Gastroesophageal sphincter (tissue), 4 donors: ENCODE results near the gene FXYD6. TPM values are rescaled to one million over a fixed set of nuclear protein-coding genes. Genes with fewer than 3 reads are reported as not detected.
"Not testable (repeated sequence)": the region's sequence is repeated elsewhere in the genome, so short reads cannot be mapped to it uniquely, and the experiment has no call there.

Source experiments
- ATAC-seq: fragments of 150-250 bp; one replicate; pipeline ENCODE4 v1.9.1; 2016; ENCODE audit warnings: mild to moderate bottlenecking, moderate library complexity
- H3K27ac ChIP-seq, 4 donors: fragments of 200-600 bp; sonication (generic) in 3 of 4; 1 replicate in 3 of 4; 2 replicates in 1 of 4; pipeline ENCODE4 v1.5.1; 2016 to 2019
- H3K27me3 ChIP-seq: fragments of 200-600 bp; sonication (generic); one replicate; pipeline ENCODE4 v1.5.1; 2019
- H3K36me3 ChIP-seq, 2 donors: fragments of 200-600 bp; sonication (generic); one replicate each; pipeline ENCODE4 v1.5.1; 2019; ENCODE audit warnings: control low read depth in 1 of 2
- H3K4me1 ChIP-seq, 3 donors: fragments of 200-600 bp; sonication (generic); 1 replicate in 2 of 3; 2 replicates in 1 of 3; pipeline ENCODE4 v1.5.1; 2016 to 2019; ENCODE audit warnings: control low read depth in 2 of 3
- H3K4me3 ChIP-seq, 2 donors: fragments of 200-600 bp; sonication (generic); one replicate each; pipeline ENCODE4 v1.5.1; 2019; ENCODE audit warnings: mild to moderate bottlenecking in 1 of 2, moderate library complexity in 1 of 2
- H3K9me3 ChIP-seq, 3 donors: fragments of 200-600 bp; sonication (generic); one replicate each; pipeline ENCODE4 v1.5.1; 2017 to 2019; ENCODE audit warnings: control low read depth in 2 of 3
- CTCF ChIP-seq, 4 experiments: fragments of 200-600 bp in 2 of 4; fragments of 450-650 bp in 2 of 4; sonication (generic) in 1 of 4; IDR thresholded peaks; one replicate each; pipeline ENCODE4 v1.5.1; 2017 to 2019; ENCODE audit warnings: antibody characterized with exemption in 4 of 4, mild to moderate bottlenecking in 2 of 4, moderate library complexity in 2 of 4
- EP300 ChIP-seq: sonication (generic); formaldehyde crosslinking; IDR thresholded peaks from one replicate; pipeline ENCODE4 v1.6.1; 2017; ENCODE audit warnings: antibody characterized with exemption, mild to moderate bottlenecking
- POLR2A ChIP-seq, 2 donors: fragments of 450-650 bp; IDR thresholded peaks; one replicate each; pipeline ENCODE4 v1.6.1; 2017; ENCODE audit warnings: antibody characterized with exemption in 2 of 2, mild to moderate bottlenecking in 2 of 2, moderate library complexity in 1 of 2
- POLR2AphosphoS5 ChIP-seq: sonication (generic); formaldehyde crosslinking; IDR thresholded peaks from one replicate; pipeline ENCODE4 v1.6.1; 2017; ENCODE audit warnings: antibody characterized with exemption
- WGBS, 2 donors: methylation state at CpG; one replicate each; pipeline ENCODE4 v1.1.5; 2018; ENCODE audit warnings: low coverage in 1 of 2; 5-methylcytosine and 5-hydroxymethylcytosine counted together
- total RNA-seq, 4 donors: library from RNA; depleted of rRNA; stranded (reverse); fragments of >200 nt; gene quantifications; one replicate each; pipeline ENCODE4 v1.1.0, GENCODE V29; 2016

Gene FXYD6
- total RNA-seq, result 10 to 100 TPM; 28.6 to 76.7 (median 74.4) TPM

GRCh38 chr11:117876341-117877119, at the start of gene FXYD6:
TSS of gene FXYD6 (minus strand) at chr11:117876658. CDS start at chr11:117842776, 33,882 bp downstream.
- H3K9me3 ChIP-seq, result no peaks in the 10 kb centered on the region
- H3K4me3 ChIP-seq, result peak within 1 kb of the TSS; percentile 73 to 87
- peaks cover 10% of the 10 kb centered on the region for H3K27me3 ChIP-seq
- peak; percentile 70 for ATAC-seq
- no peaks in the 10 kb centered on the region for H3K36me3 ChIP-seq
- TF ChIP-seq POLR2A (IDR thresholded peaks at IDR 0.05), result peak in 1 of 2 donors; percentile 39
- no peak for TF ChIP-seq POLR2AphosphoS5
- peak within 1 kb of the TSS; percentile 37 to 87 (median 82) for H3K27ac ChIP-seq
- 0% methylated on average over 3 to 4 of the region's 63 CpGs for WGBS, 2 donors
- peaks cover 0 to 72% (median 19%) of the 10 kb centered on the region in 3 donors for H3K4me1 ChIP-seq

- 94 to 97% methylated on average over 3 to 5 of the region's 7 CpGs for WGBS, 2 donors
- H3K27ac ChIP-seq, H3K4me1 ChIP-seq, H3K27me3 ChIP-seq, H3K9me3 ChIP-seq, H3K36me3 ChIP-seq, H3K4me3 ChIP-seq, ATAC-seq: not testable (repeated sequence)
Observed at GRCh38 chr11:117926166-117926565, 49.7 kb upstream of the FXYD6 start.

- Histone ChIP-seq H3K27me3 (no peaks in the 10 kb centered on the region), H3K4me3 (no peak overlapping the region), H3K9me3 (no peaks in the 10 kb centered on the region), H3K27ac (no peak overlapping the region), H3K4me1 (no peaks in the 10 kb centered on the region), H3K36me3 (no peaks in the 10 kb centered on the region)
- 67 to 79% methylated on average over 3 to 6 of the region's 11 CpGs for WGBS, 2 donors
- no peak for ATAC-seq
- TF ChIP-seq EP300 (no peak), CTCF (IDR thresholded peaks at IDR 0.05) (no peak), POLR2AphosphoS5 (no peak), POLR2A (IDR thresholded peaks at IDR 0.05) (no peak)
Observed at GRCh38 chr11:117925198-117925925, 48.9 kb upstream of the FXYD6 start.

- H3K9me3 ChIP-seq, result no peaks in the 10 kb centered on the region
- no peaks in the 10 kb centered on the region for H3K4me1 ChIP-seq
- WGBS, 2 donors, result 85% methylated on average over 4 of the region's 11 CpGs; no CpG with 5 or more reads in 1 of the 2 donors
- no peak for ATAC-seq
- no peaks in the 10 kb centered on the region for H3K27me3 ChIP-seq
- no peaks in the 10 kb centered on the region for H3K36me3 ChIP-seq
- no peak overlapping the region for H3K27ac ChIP-seq
- TF ChIP-seq POLR2AphosphoS5 (no peak), POLR2A (IDR thresholded peaks at IDR 0.05) (no peak), EP300 (no peak), CTCF (IDR thresholded peaks at IDR 0.05) (no peak)
- H3K4me3 ChIP-seq, result no peak overlapping the region
Observed at GRCh38 chr11:117924631-117925170, 48.2 kb upstream of the FXYD6 start.

- no peaks in the 10 kb centered on the region for H3K9me3 ChIP-seq
Observed at GRCh38 chr11:117923773-117924172, 47.3 kb upstream of the FXYD6 start.

More at GRCh38 chr11:117923773-117924172, 47.3 kb upstream of the FXYD6 start:
- Histone ChIP-seq H3K27me3 (no peaks in the 10 kb centered on the region), H3K36me3 (no peaks in the 10 kb centered on the region), H3K4me1 (no peaks in the 10 kb centered on the region), H3K4me3 (no peak overlapping the region), H3K27ac (no peak overlapping the region)
- ATAC-seq, result no peak
- TF ChIP-seq POLR2AphosphoS5, result no peak
- no peak for TF ChIP-seq CTCF (IDR thresholded peaks at IDR 0.05)
- no peak for TF ChIP-seq POLR2A (IDR thresholded peaks at IDR 0.05)
- TF ChIP-seq EP300, result no peak
- 43% methylated on average over 1 of the region's 7 CpGs; no CpG with 5 or more reads in 1 of the 2 donors for WGBS, 2 donors
